NCI-H187 (cell line): ENCODE data around the gene PCNX2.

Source experiments
- DNase-seq, 2 experiments: peaks; one replicate each; lab custom pipeline; 2025; lab: John Stamatoyannopoulos, UW

Gene PCNX2

DNA sequence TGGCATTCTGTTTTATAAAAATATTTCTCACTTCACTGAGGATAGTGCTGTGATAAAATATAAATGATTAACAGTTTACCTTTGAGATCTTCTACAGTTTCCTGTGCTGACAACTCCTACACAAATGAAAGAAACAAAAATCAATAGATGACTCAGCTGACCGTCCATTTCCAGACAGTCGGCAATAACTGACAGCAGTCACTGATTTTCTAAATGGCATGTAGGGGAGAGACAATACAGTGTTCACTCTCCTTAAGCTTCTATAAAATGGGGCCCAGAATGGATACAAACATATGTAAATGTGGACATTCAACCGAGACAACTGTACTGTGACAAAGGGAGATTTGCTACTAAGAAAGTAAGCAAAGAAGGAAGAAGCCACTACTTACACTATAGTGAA is 34.3 kb downstream of the PCNX2 start:
- DNase-seq, result no peak

DNA sequence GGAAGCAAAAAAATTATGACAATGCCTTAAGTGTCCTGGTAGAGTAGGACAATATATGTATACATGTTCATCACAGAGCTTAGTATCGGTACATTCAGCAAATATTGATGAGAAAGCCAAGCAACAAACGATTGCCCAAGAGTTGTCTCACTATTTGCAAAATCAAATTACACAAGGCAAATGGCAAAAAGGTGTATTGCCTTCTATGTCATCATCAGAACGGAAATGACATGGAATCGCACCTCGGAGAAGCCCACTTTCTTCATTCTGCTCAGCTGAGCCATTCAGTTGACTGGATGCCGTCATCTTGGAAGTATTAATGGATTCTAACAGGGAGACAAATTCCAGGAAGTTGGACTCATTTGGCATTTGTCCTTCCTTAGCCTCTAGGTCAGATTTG is 37.7 kb downstream of the PCNX2 start:
- DNase-seq, result no peak

DNA sequence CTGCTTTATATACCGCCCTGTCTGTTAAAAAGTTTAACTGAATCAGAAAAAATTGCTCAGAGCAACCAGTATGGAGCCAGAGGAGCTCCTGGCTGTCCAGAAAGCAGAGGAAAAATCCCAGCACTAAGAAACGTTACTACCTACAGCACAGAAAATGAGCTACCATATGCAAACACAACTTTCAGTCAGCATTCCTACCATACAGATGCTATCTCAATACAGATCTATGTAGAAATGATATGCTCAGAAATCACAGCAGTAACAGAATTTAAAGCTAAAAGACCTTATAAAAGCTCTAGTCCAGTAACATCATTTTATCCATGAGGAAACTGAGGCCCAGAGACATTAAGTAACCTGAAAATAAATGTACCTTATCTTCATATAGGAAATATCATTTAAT is 38.7 kb downstream of the PCNX2 start:
- no peak for DNase-seq

DNA sequence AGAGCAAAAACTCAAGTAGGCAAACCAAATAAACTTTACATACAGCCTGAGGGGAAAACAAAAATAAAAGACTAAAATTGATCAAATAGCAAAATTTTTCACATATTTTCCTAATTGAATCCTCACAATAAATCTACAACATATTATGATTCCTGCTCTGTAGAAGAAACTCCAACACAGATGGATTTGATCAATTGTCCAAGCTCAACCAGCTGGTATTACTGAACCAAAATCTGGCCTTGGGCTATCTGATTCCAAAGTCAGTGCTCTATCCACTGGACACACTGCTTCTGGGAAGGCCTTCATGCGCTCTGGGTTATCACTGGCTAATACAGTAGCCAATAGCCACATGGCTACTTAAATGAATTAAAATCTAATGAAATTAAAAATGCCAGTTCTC is 39.3 kb downstream of the PCNX2 start:
- no peak for DNase-seq

DNA sequence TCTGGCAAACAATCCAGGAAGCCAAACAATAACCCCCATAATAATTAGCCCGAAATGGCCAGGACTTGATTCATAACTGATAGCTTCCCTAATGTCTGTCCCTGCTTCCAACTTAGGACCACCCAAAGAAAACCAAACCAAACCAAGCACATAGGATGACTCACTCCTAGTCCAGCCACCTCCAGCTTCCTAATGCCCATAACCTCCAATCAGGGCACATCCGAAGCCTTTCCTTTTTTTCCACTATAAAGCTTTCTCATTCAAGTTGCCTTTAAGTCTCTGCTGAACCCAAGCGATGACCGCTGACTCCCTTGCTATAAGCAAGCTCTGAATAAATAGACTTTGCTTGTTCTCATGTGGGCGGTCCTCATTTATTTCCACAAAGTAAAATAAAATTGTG is 40.4 kb downstream of the PCNX2 start:
- DNase-seq, result no peak

DNA sequence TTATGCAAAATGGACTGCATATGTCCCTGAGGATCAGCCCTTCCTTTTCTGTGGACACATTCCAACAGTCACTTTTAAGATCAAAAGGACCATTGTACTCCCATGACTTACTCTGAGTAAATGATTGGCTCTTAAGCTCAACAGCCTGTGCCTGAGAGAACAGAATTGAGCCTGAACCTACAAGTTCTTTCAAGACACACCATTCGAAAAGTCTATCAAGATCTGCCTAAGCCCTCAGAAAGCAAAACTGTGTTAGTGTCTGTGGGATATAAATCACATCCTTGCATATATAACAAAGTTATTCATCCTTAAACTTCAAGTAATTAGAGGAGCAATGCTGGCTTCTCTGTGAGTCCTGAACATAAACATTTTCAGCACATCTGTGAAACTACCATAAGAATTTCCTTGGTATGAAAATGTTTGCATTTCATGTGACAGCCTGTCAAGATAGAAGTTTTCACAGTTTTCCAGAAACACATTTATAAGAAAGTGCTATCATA is 41.6 kb downstream of the PCNX2 start:
- DNase-seq, result no peak

DNA sequence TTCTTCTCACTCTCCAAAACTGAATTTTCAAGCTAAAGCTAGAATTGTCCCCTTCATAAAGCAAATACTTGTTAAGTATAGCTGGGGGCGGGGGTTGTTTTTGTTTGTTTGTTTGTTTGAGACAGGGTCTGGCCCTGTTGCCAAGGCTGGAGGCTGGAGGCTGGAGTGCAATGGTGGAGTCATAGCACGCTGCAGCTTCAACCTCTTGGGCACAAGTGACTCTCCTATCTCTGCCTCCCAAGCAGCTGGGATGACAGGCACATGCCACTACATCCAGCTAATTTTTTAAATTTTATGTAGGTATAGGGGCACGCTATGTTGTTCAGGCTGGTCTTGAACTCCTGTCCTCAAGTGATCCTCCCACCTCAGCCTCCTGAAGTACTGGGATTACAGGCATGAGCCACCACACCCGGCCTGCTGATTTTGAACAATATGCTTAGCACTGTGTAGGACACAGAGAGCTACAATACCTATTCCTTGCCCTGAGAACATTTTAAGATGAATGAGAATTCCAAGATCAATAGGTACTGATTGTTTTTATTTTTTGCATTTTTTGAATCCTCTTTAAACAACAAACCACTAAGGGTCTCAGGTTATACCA is 42.2 kb downstream of the PCNX2 start:
- no peak for DNase-seq

DNA sequence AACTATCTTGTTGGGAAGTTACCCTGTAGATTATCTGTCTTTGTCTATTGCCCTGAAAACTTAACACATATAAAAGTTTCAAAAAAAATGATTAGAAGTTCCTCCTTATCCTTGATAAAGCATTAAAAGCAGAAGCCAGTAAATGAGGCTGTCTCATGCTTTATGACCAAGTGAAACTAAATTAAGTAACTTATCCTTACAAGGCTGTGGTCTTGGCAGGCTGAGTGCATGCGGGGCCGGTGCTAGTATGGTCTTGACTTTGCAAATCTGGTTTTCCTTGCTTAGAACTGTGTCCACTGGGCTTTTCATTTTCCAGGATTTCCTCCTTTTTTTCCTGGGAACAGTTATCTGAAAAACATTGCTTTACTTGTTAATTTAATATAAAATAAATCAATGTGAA is 43.1 kb downstream of the PCNX2 start:
- DNase-seq, result no peak

DNA sequence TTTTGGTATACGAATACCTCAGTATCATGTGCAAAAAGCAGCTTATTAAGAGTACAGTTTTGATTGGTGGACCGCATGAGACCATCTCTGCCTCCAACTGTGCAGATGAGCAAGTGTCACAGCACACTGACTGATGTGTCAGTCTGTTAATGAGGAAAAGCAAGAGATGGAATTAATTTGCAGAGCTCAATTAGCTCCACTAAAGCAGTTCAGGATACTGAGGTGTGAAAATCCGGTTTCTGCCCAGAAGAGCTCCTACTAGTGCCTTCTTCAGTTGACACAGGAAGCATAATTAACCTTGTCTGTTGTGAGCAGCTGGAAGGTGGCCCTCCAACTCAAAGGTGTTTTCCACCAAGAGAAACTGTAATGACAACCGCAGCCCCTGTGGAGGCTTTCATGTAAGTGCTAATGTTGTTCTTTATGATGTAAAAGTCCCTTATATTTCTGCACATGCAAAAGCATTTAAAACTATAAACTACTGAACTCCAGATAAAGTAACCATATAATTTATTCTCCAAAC is 44.3 kb downstream of the PCNX2 start:
- no peak for DNase-seq

DNA sequence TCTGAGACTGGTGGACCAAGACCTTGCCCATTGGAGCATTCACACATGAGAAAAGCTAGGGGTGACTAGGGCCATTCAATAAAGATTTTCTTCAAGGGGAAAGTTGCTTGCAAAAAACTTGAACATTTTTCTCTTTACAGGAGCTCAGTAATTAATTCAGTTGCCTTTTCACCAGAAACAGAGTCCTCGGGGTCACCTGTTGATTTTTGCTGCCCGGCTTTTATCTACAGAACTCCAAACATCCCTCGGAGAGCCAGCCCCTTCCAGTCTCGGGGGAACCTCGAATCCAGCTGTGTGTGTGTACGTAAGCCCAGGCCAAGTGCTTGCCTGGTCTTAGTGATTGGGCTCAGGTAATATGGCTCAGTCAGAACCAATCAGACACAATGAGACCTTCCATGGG is 47.5 kb downstream of the PCNX2 start:
- no peak for DNase-seq

DNA sequence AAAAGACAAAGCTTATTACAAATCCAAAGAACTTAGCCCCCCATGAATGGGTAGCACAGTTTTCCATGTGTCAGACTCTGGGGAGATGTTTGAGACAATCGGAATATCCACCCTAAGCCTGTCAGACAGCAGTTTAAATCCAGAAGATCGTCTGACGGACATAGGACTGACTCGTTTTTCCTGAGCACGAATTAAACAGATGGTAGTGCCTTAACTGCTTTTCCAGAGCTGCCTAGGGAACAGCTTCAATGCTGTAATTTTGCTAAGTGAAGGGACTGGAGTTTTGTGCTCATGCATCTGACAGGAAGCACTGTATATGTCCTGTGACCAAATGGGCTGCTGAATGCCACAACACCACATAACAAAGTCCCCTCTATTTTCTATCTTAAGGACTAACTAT is 48.6 kb downstream of the PCNX2 start:
- DNase-seq, result no peak

DNA sequence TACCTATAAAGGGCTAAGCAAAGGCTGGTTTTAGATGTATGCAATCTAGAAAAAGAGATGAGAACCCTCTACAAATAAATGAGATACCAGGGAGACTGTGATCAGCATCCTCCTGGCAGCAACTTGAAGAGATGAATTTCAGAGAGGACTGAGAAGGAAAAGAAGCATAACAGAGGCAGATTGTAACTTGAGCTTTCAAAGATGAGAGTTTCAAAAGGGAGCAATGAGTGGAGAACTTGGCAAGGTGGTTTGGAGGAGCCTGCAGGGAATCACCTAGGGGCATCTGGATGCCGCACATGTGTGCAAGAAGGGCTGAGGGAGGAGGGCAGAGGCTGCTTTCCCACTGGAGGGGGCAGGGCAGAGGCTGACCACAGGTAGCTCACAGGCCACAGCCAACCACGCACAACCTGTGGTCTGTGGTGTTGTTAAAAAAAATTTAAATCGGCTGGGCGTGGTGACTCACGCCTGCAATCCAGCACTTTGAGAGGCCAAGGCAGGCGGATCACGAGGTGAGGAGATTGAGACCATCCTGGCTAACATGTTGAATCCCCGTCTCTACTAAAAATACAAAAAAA is 50.2 kb downstream of the PCNX2 start:
- DNase-seq, result no peak

DNA sequence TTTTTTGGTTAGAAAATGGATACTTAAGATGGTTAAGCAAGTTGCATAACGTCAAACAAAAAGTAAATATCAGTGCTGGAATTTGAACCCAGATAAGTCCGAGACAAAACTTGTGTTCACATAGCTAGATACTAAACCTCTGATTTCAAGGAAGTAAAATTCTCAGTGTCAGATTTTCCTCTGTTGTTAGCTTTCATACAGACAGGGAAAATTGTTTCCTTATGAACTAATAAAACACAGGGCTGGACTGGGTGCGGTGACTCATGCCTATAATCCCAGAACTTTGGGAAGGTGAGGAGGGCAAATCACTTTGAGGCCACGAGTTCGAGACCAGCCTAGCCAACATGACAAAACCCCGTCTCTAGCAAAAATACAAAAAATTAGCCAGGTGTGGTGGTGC is 51.3 kb downstream of the PCNX2 start:
- no peak for DNase-seq

DNA sequence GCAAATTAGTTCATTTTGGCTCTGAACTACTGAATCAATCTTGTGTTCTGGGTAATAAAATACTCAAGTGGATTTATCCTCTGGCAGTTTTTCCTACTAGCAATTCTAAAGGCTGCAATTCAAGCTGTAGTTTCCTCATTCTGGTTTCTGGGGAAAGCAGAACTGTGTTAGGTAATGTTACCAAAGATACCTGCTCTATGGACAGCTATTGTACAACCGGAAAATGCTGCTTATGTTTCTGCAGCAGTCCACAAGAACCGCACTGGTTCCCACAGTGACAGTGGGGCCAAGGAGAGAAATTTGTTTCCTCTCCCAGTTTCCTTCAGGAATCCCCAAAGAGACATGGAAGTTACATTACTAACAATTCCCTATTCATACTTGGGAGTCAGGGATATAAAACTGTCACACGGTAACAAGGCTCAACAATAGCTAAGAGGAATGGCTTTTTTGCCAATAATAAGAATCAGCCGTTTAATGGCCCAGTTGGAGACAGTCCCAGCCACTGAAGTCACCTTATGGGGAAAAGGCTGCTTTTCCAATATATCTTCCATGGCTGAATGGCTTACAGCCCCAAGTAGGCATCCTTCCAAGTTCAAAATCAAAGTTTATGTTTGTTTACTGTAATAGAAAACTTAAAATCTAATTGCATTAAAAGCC is 52.6 kb downstream of the PCNX2 start:
- no peak for DNase-seq

DNA sequence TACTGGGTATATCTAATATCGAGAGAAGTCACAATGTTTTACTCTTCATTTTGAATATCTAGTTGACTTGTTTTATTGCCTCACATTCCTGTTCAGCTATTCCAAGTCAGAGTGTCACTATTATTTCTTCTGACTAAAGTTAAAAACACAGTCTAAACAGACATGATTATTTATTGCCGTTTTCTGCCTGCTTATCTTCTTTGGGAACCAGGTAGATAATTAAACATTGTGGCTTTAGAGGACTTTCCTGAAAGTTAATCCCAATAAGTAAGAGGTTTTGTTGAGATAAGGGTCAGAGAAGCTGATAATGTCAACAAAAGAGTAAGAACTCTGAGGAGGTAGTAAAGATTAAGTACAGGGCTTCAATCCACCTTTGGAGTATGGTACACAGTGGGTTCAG is 53.8 kb downstream of the PCNX2 start:
- no peak for DNase-seq

DNA sequence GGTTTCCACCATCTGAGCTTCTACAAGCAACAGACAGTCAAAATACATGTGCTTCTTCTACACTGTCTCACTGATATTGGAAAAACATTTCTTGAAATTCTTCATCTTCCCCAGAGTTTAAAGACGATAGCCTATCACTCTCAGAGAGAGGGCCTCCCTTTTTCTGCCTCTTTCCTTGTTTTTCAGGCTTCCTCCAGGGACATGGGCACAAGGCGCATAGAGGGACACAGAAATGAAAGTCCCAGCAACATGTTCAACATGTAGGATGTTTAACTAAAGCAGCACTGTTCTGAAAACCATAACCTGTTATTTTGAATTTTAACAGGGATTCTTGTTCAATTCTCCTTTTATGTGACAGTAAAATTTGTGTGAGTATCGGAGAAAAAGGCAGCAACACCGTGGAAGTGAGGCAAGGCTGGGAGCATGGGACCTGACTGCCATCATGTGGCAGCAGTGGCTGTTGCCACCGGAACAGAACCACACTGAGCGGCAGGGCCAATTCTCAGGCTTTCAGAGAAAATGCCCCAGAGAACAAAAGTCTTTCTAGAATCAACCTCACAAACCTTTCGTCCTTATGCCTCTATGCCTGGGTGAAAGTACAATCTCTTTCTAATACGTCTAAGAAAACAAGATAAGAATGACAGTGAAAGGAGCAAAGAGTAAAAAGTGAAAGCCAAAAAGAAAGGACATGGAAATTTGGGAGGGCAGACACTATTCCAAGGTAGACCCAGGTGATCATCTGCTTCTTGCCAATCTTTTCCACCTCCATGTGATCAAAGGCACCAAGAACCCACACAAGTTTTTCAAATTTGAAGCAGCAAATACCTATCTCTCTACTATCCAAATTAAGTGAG is 54.5 kb downstream of the PCNX2 start:
- DNase-seq, result no peak

DNA sequence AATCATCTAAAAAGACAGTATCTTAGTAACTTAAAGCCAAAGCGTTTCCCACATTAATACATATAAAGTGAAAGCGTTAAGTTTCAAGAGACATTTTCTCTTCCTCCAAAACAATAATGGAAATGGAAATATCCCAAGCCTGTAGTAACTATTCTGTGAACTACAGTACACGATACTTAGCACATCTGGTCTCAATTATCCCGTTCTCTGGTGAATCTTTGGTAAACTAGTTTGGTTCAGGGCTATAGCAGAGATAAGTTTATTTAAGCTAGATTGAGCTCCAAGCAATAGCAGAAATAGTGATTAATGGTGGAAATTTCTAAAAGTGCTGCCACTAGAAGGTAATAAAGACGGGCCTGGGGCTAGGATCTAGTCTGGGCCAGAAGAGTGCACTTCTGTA is 55.2 kb downstream of the PCNX2 start:
- DNase-seq, result no peak

DNA sequence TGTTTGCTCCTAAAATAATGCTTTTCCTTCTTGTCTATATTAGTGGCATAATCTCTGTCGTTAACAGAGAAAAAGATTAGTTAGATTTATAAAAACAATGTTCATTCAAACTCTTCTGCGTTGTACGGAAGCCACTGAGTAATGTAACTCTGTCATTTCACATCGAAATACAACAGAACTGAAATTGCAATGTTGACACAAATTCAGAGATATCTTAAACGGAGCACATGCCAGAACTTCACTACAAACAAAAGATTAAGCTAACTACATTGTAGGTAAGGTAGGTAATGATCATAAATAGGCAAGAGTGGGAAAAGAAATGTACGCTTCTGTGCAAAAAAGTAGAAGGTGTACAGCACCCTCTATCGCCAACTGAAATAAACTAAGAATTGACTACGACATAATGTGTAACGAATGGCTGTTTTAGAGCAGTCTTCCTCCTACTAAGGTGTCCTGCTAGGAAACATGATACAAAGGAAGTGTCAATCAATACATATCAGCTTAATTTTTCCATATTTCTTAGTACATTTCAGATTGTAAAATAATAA is 56.6 kb downstream of the PCNX2 start:
- DNase-seq, result no peak

DNA sequence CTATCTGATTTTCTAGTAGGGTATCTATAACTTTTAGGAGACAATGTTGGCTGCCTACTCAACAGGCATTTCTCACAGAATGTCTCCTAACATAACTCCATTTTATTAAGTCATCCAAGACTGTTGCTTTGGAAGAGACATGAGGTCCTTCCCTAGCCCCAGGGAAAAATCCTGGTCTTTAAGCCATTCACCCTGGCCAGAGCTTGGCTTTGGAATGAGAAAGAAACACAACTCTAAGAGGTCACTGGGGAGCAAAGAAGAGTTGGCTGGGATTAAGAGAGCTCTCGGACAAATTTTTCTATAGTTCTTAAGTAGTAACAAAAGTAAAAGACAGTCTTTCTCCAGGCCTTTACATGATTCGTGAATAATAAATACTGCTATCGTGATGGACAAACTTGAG is 57.9 kb downstream of the PCNX2 start:
- DNase-seq, result no peak

DNA sequence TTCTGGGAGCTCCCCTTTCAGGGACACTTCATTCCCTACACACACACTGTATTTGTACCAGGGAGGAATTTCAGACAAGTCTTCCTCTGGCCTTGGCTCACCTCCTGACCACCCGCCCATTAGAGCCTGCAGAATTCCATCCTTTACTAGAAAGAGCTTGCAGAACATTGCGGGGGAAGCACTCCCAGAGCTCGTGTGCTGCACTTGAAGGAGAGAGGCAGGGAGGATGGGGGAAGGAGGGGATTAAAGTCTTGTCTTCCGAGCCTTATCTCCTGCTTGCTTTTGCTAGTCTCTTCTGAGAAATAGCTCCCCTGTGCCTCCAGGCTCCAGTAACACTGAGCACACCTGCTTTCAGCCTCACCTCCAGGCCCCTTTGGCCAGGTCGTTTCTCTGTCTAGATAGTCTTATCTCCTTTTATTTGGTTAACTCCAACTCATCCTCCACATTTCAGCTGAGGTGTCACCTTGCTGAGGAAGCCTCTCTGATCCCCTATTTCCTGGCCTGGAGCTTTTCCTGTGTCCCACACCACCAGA is 62.0 kb downstream of the PCNX2 start:
- DNase-seq, result no peak

DNA sequence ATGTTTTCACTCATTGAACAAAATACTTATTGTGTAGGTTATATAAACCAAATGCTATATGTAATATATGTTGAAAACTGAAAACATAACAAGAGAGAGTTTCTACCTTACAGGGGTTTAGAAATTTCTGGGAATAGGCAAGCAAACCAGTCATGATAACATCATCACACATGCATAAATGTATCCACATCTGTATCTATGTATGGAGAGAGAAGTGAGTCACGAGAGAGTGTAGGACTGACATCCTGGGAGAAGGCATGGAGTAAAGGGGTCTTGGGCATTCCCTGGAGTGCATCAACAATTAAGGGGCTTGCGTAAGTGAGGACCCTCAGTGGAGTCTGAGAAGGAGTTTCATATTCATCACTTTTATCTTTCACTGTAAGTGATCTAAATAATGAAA is 65.5 kb downstream of the PCNX2 start:
- no peak for DNase-seq

DNA sequence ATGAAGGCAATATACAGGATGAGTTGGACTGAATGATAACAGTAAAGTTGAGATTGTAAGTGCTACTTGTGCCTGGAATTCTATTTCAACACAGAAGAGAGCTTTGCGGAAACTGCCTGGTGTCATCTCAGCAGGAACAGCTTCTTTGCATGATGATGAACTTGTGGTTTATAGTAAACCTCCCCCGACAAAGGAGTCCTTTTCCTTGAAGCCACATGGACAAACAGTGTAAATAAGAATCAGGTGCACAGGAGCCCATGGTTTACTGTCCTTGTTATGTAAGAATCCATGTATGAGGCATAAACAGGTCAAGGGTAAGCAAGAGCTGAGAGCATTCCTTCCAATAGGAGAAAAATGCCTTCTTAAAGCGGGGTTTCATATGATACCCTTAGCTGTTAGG is 66.2 kb downstream of the PCNX2 start:
- no peak for DNase-seq
